Measurements from ENCODE around the gene ME1.

DNA sequence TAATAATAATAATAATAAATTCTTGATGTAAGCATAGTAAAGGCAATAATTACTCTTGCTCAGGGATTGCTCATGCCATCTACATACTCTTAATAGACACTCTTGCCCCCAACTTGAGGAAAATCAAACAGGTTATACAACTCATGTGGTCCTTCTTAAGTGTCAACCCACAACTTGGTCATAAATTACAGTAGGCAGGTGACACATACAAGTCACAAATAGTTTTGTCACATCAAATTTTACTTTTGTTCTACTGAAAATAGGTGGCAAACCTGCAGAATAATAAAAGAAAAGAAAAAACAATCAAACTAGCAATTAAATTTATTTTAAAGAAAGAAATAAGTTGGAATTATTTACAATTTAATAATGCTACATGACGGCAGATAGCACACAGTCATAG, 1.6 kb downstream of the ME1 start:
- TF ChIP-seq, protein P1, sequence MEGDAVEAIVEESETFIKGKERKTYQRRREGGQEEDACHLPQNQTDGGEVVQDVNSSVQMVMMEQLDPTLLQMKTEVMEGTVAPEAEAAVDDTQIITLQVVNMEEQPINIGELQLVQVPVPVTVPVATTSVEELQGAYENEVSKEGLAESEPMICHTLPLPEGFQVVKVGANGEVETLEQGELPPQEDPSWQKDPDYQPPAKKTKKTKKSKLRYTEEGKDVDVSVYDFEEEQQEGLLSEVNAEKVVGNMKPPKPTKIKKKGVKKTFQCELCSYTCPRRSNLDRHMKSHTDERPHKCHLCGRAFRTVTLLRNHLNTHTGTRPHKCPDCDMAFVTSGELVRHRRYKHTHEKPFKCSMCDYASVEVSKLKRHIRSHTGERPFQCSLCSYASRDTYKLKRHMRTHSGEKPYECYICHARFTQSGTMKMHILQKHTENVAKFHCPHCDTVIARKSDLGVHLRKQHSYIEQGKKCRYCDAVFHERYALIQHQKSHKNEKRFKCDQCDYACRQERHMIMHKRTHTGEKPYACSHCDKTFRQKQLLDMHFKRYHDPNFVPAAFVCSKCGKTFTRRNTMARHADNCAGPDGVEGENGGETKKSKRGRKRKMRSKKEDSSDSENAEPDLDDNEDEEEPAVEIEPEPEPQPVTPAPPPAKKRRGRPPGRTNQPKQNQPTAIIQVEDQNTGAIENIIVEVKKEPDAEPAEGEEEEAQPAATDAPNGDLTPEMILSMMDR (IDR thresholded peaks at IDR 0.05): no peak
- TF ChIP-seq POLR2A (IDR thresholded peaks at IDR 0.05): no peak

Data from esophagus squamous epithelium (tissue), 4 donors.